HepG2 (cell line): ENCODE measurements around the gene ALDH7A1. TPM values are rescaled to one million over a fixed set of nuclear protein-coding genes. Genes with fewer than 3 reads are reported as not detected.
"Not testable (repeated sequence)": the region's sequence is repeated elsewhere in the genome, so short reads cannot be mapped to it uniquely, and the experiment has no call there.

Source experiments
- ATAC-seq: fragments of 200-7000 bp; cut with Tn5 transposase; 3 replicates; pipeline ENCODE4 v1.9.1; 2020; ENCODE audit warnings: mild to moderate bottlenecking, moderate library complexity
- BruUV-seq: library from RNA; stranded (reverse); fragments of 400-500 nt; replicated peaks from 2 replicates; lab custom pipeline; 2021; lab: Mats Ljungman, UMichigan
- CTCF ChIA-PET: fragments of 300-600 bp; formaldehyde crosslinking; extraction: SDS; loops from one replicate; lab custom pipeline; 2021; ENCODE audit warnings: low total read pairs, inconsistent platforms, low intra/inter-chr PET ratio; lab: Yijun Ruan, JAX
- POLR2A ChIA-PET: fragments of 350-600 bp; sonication (Branson Sonifier 250); formaldehyde crosslinking; loops from one replicate; lab custom pipeline; 2020; ENCODE audit warnings: antibody characterized with exemption, inconsistent platforms; lab: Yijun Ruan, JAX
- DNase-seq: peaks from one replicate; pipeline ENCODE4 v3.0.0-alpha.2; 2015; ENCODE audit warnings: low spot score
- FAIRE-seq: peaks from 3 replicates; lab custom pipeline; 2011; peaks lifted over from hg19 to GRCh38; lab: Jason Lieb, UNC
- H2AFZ ChIP-seq: one replicate; pipeline ENCODE4 v1.6.1; 2011; ENCODE audit warnings: low read length, inconsistent platforms
- H3K27ac ChIP-seq: fragments of 300-600 bp; 3 replicates; pipeline ENCODE4 v1.8.0; 2011; ENCODE audit warnings: mixed run types, mild to moderate bottlenecking, mixed read lengths, low read length, inconsistent platforms; ENCODE audit not compliant: insufficient read depth; ENCODE audit errors: extremely low read length
- H3K27me3 ChIP-seq, 2 experiments: fragments of 200-600 bp in 1 of 2; 2 replicates in 1 of 2; 3 replicates in 1 of 2; pipeline versions ENCODE4 v1.6.0 to v1.8.0; 2011; ENCODE audit warnings: low read length in 2 of 2, mild to moderate bottlenecking in 2 of 2, moderate library complexity in 2 of 2, inconsistent platforms in 1 of 2; ENCODE audit not compliant: insufficient read depth in 2 of 2, control insufficient read depth in 1 of 2
- H3K36me3 ChIP-seq, 2 experiments: fragments of 200-600 bp in 1 of 2; replicated peaks in 1 of 2; 2 replicates in 1 of 2; 3 replicates in 1 of 2; pipeline versions ENCODE4 v1.5.1 to v1.8.0; 2011; ENCODE audit warnings: low read length in 2 of 2, inconsistent platforms in 1 of 2; ENCODE audit not compliant: insufficient read depth in 2 of 2, control insufficient read depth in 1 of 2
- H3K4me1 ChIP-seq: 2 replicates; pipeline ENCODE4 v1.5.1; 2012; ENCODE audit warnings: low read length, inconsistent platforms; ENCODE audit not compliant: insufficient read depth
- H3K4me2 ChIP-seq: 2 replicates; pipeline ENCODE4 v1.6.0; 2011; ENCODE audit warnings: low read depth, low read length, inconsistent platforms
- H3K4me3 ChIP-seq, 3 experiments: fragments of 200-600 bp in 1 of 3; sonication (generic), shearing (Covaris generic) in 1 of 3; replicated peaks in 1 of 3; 2 replicates each; pipeline ENCODE4 v1.5.1; 2011 to 2016; ENCODE audit warnings: low read length in 3 of 3, inconsistent platforms in 2 of 3, low read depth in 2 of 3, mild to moderate bottlenecking in 2 of 3, control low read depth in 1 of 3, mixed read lengths in 1 of 3; ENCODE audit not compliant: insufficient read depth in 1 of 3
- H3K79me2 ChIP-seq: one replicate; pipeline ENCODE4 v1.6.1; 2011; ENCODE audit warnings: low read length, inconsistent platforms; ENCODE audit not compliant: insufficient read depth
- H3K9ac ChIP-seq: 2 replicates; pipeline ENCODE4 v1.6.0; 2011; ENCODE audit warnings: mild to moderate bottlenecking, low read depth, low read length, inconsistent platforms; ENCODE audit not compliant: insufficient read depth
- H3K9me3 ChIP-seq: 2 replicates; pipeline ENCODE4 v1.5.1; 2012; ENCODE audit warnings: mild to moderate bottlenecking, low read length
- H4K20me1 ChIP-seq: 2 replicates; pipeline ENCODE4 v1.6.0; 2011; ENCODE audit warnings: inconsistent platforms, mild to moderate bottlenecking, low read length, moderate library complexity; ENCODE audit not compliant: insufficient read depth
- RBAK ChIP-seq: sonication (generic); formaldehyde crosslinking; IDR thresholded peaks from 2 replicates; pipeline ENCODE4 v1.5.1; 2020; ENCODE audit warnings: mild to moderate bottlenecking, missing genetic modification reagents
- SIN3B ChIP-seq: fragments of 150-350 bp; IDR thresholded peaks from 2 replicates; pipeline ENCODE4 v1.6.1; 2014; ENCODE audit warnings: low read length
- TAF1 ChIP-seq: sonication (generic); formaldehyde crosslinking; IDR thresholded peaks from 2 replicates; pipeline ENCODE4 v1.4.0; 2020; ENCODE audit warnings: missing genetic modification reagents
- ZKSCAN8 ChIP-seq: IDR thresholded peaks from 2 replicates; pipeline ENCODE4 v1.6.1; 2016; ENCODE audit warnings: borderline replicate concordance, missing genetic modification reagents, missing compliant biosample characterization
- ZNF589 ChIP-seq: sonication (generic); formaldehyde crosslinking; conservative IDR thresholded peaks from 2 replicates; pipeline ENCODE4 v1.8.0; 2022; ENCODE audit warnings: mild to moderate bottlenecking, moderate library complexity, missing genetic modification reagents
- ZNF598 ChIP-seq: sonication (generic); formaldehyde crosslinking; IDR thresholded peaks from 2 replicates; pipeline ENCODE4 v1.5.1; 2020; ENCODE audit warnings: mild to moderate bottlenecking, missing genetic modification reagents, borderline replicate concordance
- ZNF660 ChIP-seq: sonication (generic); formaldehyde crosslinking; IDR thresholded peaks from 2 replicates; pipeline ENCODE4 v1.5.1; 2020; ENCODE audit warnings: mild to moderate bottlenecking, low read depth, missing genetic modification reagents, borderline replicate concordance
- ZNF766 ChIP-seq: sonication (generic); formaldehyde crosslinking; IDR thresholded peaks from 2 replicates; pipeline ENCODE4 v1.5.0; 2020; ENCODE audit warnings: missing genetic modification reagents, borderline replicate concordance
- WGBS: methylation state at CpG from one replicate; pipeline ENCODE4 v1.1.6; 2017; ENCODE audit warnings: low lambda C conversion rate; 5-methylcytosine and 5-hydroxymethylcytosine counted together
- in situ Hi-C: cut with HindIII; loops from 2 replicates; pipeline ENCODE4 v1.10.0; 2017; ENCODE audit warnings: low pct_unique_long_range_greater_than_20kb; ENCODE audit not compliant: extremely low pct_ligation_motif_present
- intact Hi-C: fragments of 100-400 bp; cut with micrococcal nuclease; formaldehyde crosslinking; loops from one replicate; pipeline ENCODE4 v1.10.0; 2022; ENCODE audit not compliant: unreplicated experiment
- polyA plus RNA-seq, 8 experiments: library from polyadenylated mRNA; depleted of rRNA in 3 of 8; stranded (reverse) in 7 of 8; unstranded in 1 of 8; fragments of >200 nt; fragmentation: Illumina TruSeq in 4 of 8; extraction: Trizol in 4 of 8; gene quantifications; 2 replicates each; pipeline versions ENCODE4 v1.2.1 to v1.2.3, GENCODE V29; 2011 to 2016; ENCODE audit warnings: low read depth in 4 of 8, missing spikeins in 1 of 8, mixed read lengths in 1 of 8; ENCODE audit not compliant: insufficient read depth in 1 of 8
- total RNA-seq, 5 experiments: library from RNA; depleted of rRNA; stranded (reverse); fragments of >200 nt; fragmentation: Illumina TruSeq; extraction: Trizol; gene quantifications; 2 replicates each; pipeline ENCODE4 v1.2.3, GENCODE V29; 2016; ENCODE audit warnings: low read depth in 1 of 5

The ALDH7A1 gene
- total and polyA plus RNA-seq, 2 of the 13 experiments (the other 11 are each of a cell fraction or from before 2014, with no cell fraction given): 69.0 to 100 TPM

DNA sequence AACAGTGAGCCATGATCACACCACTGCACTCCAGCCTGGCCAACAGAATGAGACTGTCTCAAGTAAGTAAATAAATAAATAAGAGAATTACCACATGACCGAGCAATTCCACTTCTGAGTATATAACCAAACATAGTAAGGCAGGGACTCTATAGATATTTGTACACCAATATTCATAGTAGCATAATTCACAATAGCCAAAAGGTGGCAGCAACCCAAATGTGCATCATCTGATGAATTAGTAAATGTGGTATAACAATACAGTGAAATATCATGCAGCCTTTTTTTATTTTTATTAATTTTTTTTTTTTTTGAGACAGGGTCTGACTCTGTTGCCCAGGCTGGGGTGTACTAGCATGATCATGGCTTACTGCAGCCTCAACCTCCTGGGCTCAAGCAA, 33.1 kb downstream of the ALDH7A1 start:
- BruUV-seq: no TSS peak
- Histone ChIP-seq H3K79me2 (no peaks in the 10 kb centered on the region), H3K27me3 (no peaks in the 10 kb centered on the region), H3K4me1 (no peaks in the 10 kb centered on the region), H3K9ac (no peak overlapping the region), H3K4me2 (no peak overlapping the region), H3K36me3 (peaks cover 9 to 44% of the 10 kb centered on the region in 2 experiments; a peak in 4 of 5 replicates), H3K9me3 (no peaks in the 10 kb centered on the region), H4K20me1 (no peaks in the 10 kb centered on the region), H3K4me3 (no peak overlapping the region), H2AFZ (no peak overlapping the region), H3K27ac (no peak overlapping the region)
- no peak for FAIRE-seq
- no peak for ATAC-seq
- 77% methylated on average over 1 of the region's 1 CpG for WGBS
- intact Hi-C loops: no loop called here
- ChIA-PET POLR2A (no interaction called here), CTCF (no interaction called here)
- DNase-seq: no peak
- TF ChIP-seq ZNF660: no peak
- TF ChIP-seq TAF1: no peak
- TF ChIP-seq RBAK: no peak
- no peak for TF ChIP-seq ZNF589 (CRISPR knock-in tag)
- TF ChIP-seq ZNF598 (CRISPR knock-in tag): no peak
- TF ChIP-seq ZNF766 (CRISPR knock-in tag): no peak
- no peak for TF ChIP-seq SIN3B
- TF ChIP-seq ZKSCAN8: no peak
- in situ Hi-C loops: no loop called here

GRCh38 chr5:126555101-126555500, 39.9 kb downstream of the ALDH7A1 start:
- FAIRE-seq, H3K9me3 ChIP-seq, DNase-seq, ATAC-seq, H3K27ac ChIP-seq, CTCF ChIA-PET, H3K4me3 ChIP-seq, H3K4me1 ChIP-seq, H3K9ac ChIP-seq, H4K20me1 ChIP-seq, H2AFZ ChIP-seq, in situ Hi-C loops, intact Hi-C loops, H3K4me2 ChIP-seq, H3K27me3 ChIP-seq, H3K79me2 ChIP-seq, POLR2A ChIA-PET, BruUV-seq: not testable (repeated sequence)
- peaks cover 19 to 58% of the 10 kb centered on the region in 2 experiments for H3K36me3 ChIP-seq
- WGBS: 90% methylated on average over 9 of the region's 9 CpGs
